ENCODE measurements around the gene EPM2AIP1. TPM values are rescaled to one million over a fixed set of nuclear protein-coding genes. Genes with fewer than 3 reads are reported as not detected.

EPM2AIP1 gene
- polyA plus RNA-seq, 1 experiment, result 15.3 TPM

DNA sequence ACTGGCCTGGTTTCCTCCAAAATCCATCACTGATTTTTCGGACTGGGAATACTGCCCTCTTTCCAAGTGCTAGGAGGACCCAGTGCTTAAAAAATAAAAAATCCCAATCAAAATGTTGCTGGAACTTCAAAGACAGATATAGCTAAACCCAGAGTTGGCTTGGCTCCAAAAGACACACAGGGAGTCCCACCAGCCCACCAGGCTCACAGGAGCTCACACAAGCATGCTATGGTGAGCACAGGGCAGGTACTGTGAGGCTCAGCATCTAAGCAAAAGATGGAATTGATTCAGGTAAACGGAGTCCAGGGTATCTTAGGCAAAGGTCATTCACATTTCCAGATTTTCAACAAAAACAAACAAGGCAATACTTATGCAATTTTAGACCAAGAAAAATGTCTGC lies 51.8 kb downstream of the EPM2AIP1 start:
- ChIA-PET CTCF (interaction anchor here (0.6 to 3.6 kb wide), 2 partner anchors 17 to 33 kb away, joined by 3 to 30 read pairs; no protein-coding TSS in a partner anchor), POLR2A (no interaction called here)
- H3K27ac ChIP-seq (ENCODE audit: low read depth, low read length), result no peak overlapping the region

DNA sequence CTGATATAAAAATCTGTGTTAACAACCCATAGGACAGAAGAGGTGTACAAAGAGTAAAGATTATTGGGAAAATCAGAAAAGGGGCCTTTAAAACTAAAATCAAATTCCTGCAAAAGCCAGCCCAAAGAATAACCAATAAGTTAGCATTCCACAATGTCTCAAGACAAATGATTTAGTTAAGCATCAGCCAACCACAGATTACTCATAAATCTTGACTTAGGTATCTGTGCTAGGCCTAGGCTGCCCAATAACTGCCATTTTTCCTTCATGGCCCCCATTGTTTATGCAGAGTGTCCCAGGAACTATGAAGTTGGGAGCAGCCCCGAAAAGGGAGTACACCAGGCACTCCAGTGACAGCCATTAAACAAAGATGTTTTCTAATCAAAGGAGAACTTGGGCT lies 55.4 kb downstream of the EPM2AIP1 start:
- TF ChIP-seq, protein P1, sequence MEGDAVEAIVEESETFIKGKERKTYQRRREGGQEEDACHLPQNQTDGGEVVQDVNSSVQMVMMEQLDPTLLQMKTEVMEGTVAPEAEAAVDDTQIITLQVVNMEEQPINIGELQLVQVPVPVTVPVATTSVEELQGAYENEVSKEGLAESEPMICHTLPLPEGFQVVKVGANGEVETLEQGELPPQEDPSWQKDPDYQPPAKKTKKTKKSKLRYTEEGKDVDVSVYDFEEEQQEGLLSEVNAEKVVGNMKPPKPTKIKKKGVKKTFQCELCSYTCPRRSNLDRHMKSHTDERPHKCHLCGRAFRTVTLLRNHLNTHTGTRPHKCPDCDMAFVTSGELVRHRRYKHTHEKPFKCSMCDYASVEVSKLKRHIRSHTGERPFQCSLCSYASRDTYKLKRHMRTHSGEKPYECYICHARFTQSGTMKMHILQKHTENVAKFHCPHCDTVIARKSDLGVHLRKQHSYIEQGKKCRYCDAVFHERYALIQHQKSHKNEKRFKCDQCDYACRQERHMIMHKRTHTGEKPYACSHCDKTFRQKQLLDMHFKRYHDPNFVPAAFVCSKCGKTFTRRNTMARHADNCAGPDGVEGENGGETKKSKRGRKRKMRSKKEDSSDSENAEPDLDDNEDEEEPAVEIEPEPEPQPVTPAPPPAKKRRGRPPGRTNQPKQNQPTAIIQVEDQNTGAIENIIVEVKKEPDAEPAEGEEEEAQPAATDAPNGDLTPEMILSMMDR (IDR thresholded peaks at IDR 0.05; ENCODE audit: low read depth, low read length), result no peak
- ChIA-PET POLR2A (no interaction called here), CTCF (interaction anchor here (1.9 kb wide), 1 partner anchor 21 kb away, joined by 7 read pairs; no protein-coding TSS in a partner anchor)
- no peak for DNase-seq (ENCODE audit: low read depth, low spot score)
- H3K27me3 ChIP-seq (ENCODE audit: control insufficient read depth, insufficient read depth, low read length), result no peaks in the 10 kb centered on the region
- no peaks in the 10 kb centered on the region for H3K9me3 ChIP-seq (ENCODE audit: control insufficient read depth, insufficient read depth, low read length)
- H3K27ac ChIP-seq (ENCODE audit: low read depth, low read length), result no peak overlapping the region
- no peak overlapping the region for H3K4me3 ChIP-seq (ENCODE audit: low read depth, low read length)

More for the DNA sequence above, 51.8 kb downstream of the EPM2AIP1 start:
- TF ChIP-seq, protein P1 (IDR thresholded peaks at IDR 0.05; ENCODE audit: low read depth, low read length), result no peak
- H3K9me3 ChIP-seq (ENCODE audit: control insufficient read depth, insufficient read depth, low read length), result peaks cover 8% of the 10 kb centered on the region; the same call in 1 of the 2 replicates
- H3K27me3 ChIP-seq (ENCODE audit: control insufficient read depth, insufficient read depth, low read length), result no peaks in the 10 kb centered on the region
- H3K4me3 ChIP-seq (ENCODE audit: low read depth, low read length), result no peak overlapping the region
- DNase-seq (ENCODE audit: low read depth, low spot score), result no peak

Small RNA genes lying within 50 kb of the gene (small RNA-seq; reads per million reads assigned to genes)
- gene RNU6ATAC4P (ENCODE audit: insufficient read length, low read depth), result not detected

Other genes with a start within 250 kb of the EPM2AIP1 start
- not detected in 2 replicates for gene DCLK3, start 228.6 kb downstream of the EPM2AIP1 start, polyA plus RNA-seq (2011; rRNA removed)
- 22.4 and 26.1 TPM in 2 replicates for gene TRANK1, start 48.1 kb downstream of the EPM2AIP1 start, polyA plus RNA-seq (2011; rRNA removed)
- 30.9 and 38.2 TPM in 2 replicates for gene MLH1, start 387 bp upstream of the EPM2AIP1 start, polyA plus RNA-seq (2011; rRNA removed)
- gene LRRFIP2, start 181.5 kb upstream of the EPM2AIP1 start, polyA plus RNA-seq (2011; rRNA removed), result 40.8 and 52.7 TPM in 2 replicates